CD4-positive, alpha-beta T cell (primary cell): ENCODE measurements around the gene CPSF4. TPM values are rescaled to one million over a fixed set of nuclear protein-coding genes. Genes with fewer than 3 reads are reported as not detected.

Source experiments
- ATAC-seq: fragments of 200-7000 bp; cut with Tn5 transposase; one replicate; pipeline ENCODE4 v1.10.0; 2022; ENCODE audit warnings: mild to moderate bottlenecking; ENCODE audit not compliant: poor library complexity
- CTCF ChIA-PET: fragments of 350-600 bp; sonication (Branson Sonifier 250); formaldehyde crosslinking; loops from one replicate; lab custom pipeline; 2021; ENCODE audit warnings: antibody characterized with exemption, inconsistent platforms; lab: Charles Lee
- POLR2A ChIA-PET: fragments of 350-600 bp; sonication (Branson Sonifier 250); formaldehyde crosslinking; loops from one replicate; lab custom pipeline; 2021; ENCODE audit warnings: antibody characterized with exemption, inconsistent platforms; lab: Charles Lee
- DNase-seq, 14 experiments: peaks; one replicate each; pipeline ENCODE4 v3.0.0-alpha.2; 2013 to 2020; ENCODE audit warnings: mixed read lengths in 2 of 14
- H3K27ac ChIP-seq, 2 donors: one replicate each; pipeline versions ENCODE4 v1.5.1 to v1.7.0; 2013; ENCODE audit warnings: low read length in 2 of 2, low read depth in 1 of 2, mild to moderate bottlenecking in 1 of 2
- H3K27me3 ChIP-seq, 2 experiments: 1 replicate in 1 of 2; 2 replicates in 1 of 2; pipeline versions ENCODE4 v1.6.1 to v1.7.0; 2013; ENCODE audit warnings: low read length in 2 of 2, control low read depth in 1 of 2, mild to moderate bottlenecking in 1 of 2, moderate library complexity in 1 of 2; ENCODE audit not compliant: insufficient read depth in 2 of 2, control insufficient read depth in 1 of 2
- H3K36me3 ChIP-seq: one replicate; pipeline ENCODE4 v1.6.1; 2013; ENCODE audit warnings: low read length, control low read depth; ENCODE audit not compliant: insufficient read depth
- H3K4me1 ChIP-seq: one replicate; pipeline ENCODE4 v1.6.1; 2013; ENCODE audit warnings: low read length, control low read depth; ENCODE audit not compliant: insufficient read depth
- H3K4me3 ChIP-seq: one replicate; pipeline ENCODE4 v1.5.1; 2013; ENCODE audit warnings: mild to moderate bottlenecking, low read length, moderate library complexity
- H3K9me3 ChIP-seq, 2 experiments: 1 replicate in 1 of 2; 2 replicates in 1 of 2; pipeline versions ENCODE4 v1.6.1 to v1.7.0; 2013; ENCODE audit warnings: low read length in 2 of 2, mild to moderate bottlenecking in 2 of 2, control low read depth in 1 of 2, moderate library complexity in 1 of 2; ENCODE audit not compliant: control insufficient read depth in 1 of 2, insufficient read depth in 1 of 2
- H3K27ac Mint-ChIP-seq: one replicate; pipeline ENCODE4 v1.8.0; 2020; ENCODE audit warnings: mixed read lengths
- H3K27me3 Mint-ChIP-seq: one replicate; pipeline ENCODE4 v1.8.0; 2021; ENCODE audit warnings: mixed read lengths
- H3K36me3 Mint-ChIP-seq: one replicate; pipeline ENCODE4 v1.8.0; 2021; ENCODE audit warnings: low read depth, mixed read lengths
- H3K4me1 Mint-ChIP-seq: one replicate; pipeline ENCODE4 v1.8.0; 2021; ENCODE audit warnings: low read depth, mixed read lengths
- H3K4me3 Mint-ChIP-seq: one replicate; pipeline ENCODE4 v1.8.0; 2020; ENCODE audit warnings: mild to moderate bottlenecking, mixed read lengths
- H3K9me3 Mint-ChIP-seq: one replicate; pipeline ENCODE4 v1.8.0; 2020; ENCODE audit warnings: mixed read lengths
- intact Hi-C, 2 experiments: fragments of 100-400 bp; cut with DNase I in 1 of 2; cut with micrococcal nuclease in 1 of 2; formaldehyde crosslinking; loops; one replicate each; pipeline versions ENCODE4 v1.15.1 to v1.9.0; 2023 to 2025; cut with DNase I, micrococcal nuclease
- total RNA-seq, 174 experiments: library from RNA in 2 of 174; stranded (reverse) in 2 of 174; gene quantifications; one replicate each; pipeline ENCODE4 v1.2.3 and lab custom pipeline; 2021 to 2026
- TF ChIP-seq, protein P1 (sequence below): fragments of 200-600 bp; IDR thresholded peaks from one replicate; pipeline ENCODE4 v1.8.0; 2022; ENCODE audit warnings: antibody characterized with exemption, mild to moderate bottlenecking

Gene CPSF4
- total RNA-seq, 2 experiments from 2014 or later = 28.1 to 31.7 TPM

DNA sequence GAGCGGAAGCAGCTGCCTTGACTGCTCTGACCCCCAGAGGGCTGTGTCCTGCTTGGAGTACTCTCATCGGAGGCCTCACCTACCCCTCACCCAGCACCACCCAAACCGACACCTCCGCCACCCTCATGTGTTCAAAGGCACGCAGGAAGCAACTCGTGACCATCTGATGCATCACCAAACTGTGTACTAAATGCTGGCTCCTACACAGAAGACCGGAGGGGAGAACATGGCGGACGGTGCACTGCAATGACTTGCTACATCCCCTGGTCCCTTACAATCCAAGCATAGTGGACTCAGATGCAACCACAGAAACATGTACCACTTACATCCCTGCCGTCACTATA is 33.8 kb upstream of the CPSF4 start:
- TF ChIP-seq, protein P1, sequence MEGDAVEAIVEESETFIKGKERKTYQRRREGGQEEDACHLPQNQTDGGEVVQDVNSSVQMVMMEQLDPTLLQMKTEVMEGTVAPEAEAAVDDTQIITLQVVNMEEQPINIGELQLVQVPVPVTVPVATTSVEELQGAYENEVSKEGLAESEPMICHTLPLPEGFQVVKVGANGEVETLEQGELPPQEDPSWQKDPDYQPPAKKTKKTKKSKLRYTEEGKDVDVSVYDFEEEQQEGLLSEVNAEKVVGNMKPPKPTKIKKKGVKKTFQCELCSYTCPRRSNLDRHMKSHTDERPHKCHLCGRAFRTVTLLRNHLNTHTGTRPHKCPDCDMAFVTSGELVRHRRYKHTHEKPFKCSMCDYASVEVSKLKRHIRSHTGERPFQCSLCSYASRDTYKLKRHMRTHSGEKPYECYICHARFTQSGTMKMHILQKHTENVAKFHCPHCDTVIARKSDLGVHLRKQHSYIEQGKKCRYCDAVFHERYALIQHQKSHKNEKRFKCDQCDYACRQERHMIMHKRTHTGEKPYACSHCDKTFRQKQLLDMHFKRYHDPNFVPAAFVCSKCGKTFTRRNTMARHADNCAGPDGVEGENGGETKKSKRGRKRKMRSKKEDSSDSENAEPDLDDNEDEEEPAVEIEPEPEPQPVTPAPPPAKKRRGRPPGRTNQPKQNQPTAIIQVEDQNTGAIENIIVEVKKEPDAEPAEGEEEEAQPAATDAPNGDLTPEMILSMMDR = no peak
- peaks cover 43% of the 10 kb centered on the region for H3K4me1 ChIP-seq
- Mint-ChIP-seq H3K36me3 (peaks cover 73% of the 10 kb centered on the region), H3K4me1 (peaks cover 52% of the 10 kb centered on the region), H3K27me3 (no peaks in the 10 kb centered on the region), H3K9me3 (no peaks in the 10 kb centered on the region), H3K27ac (no peak overlapping the region), H3K4me3 (no peak overlapping the region)
- no peak overlapping the region for H3K4me3 ChIP-seq
- H3K9me3 ChIP-seq = no peaks in the 10 kb centered on the region
- intact Hi-C loops = loop anchor here in 1 of 2 experiments (10.0 kb wide), 1 partner anchor 80 kb away; the partner anchor contains the start of gene ARPC1A
- ChIA-PET CTCF (interaction anchor here (0.7 kb wide), 1 partner anchor 41 kb away, joined by 3 read pairs; no protein-coding TSS in a partner anchor), POLR2A (no interaction called here)
- peaks cover 39% of the 10 kb centered on the region for H3K36me3 ChIP-seq
- no peak for DNase-seq
- no peak overlapping the region for H3K27ac ChIP-seq
- ATAC-seq = no peak
- no peaks in the 10 kb centered on the region for H3K27me3 ChIP-seq

DNA sequence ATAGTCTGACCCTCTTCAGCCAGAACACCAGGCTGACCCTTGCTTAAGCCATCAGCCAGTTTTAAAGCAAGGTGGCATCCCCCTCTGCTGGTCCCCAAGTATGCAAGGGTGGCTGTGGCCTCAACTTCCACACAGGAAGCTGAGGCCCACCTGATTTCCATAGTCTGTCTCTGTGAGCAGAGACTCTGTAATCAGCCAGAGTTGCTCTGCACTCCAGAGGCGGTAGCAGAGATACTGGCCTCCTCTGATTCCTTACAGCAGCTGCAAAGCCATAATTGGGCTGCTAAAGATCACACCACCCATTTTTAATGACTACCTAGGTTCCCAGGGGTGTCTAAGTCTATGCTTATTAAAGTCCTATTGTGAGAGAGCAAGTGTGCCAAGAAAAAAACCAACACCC is 32.2 kb upstream of the CPSF4 start:
- peak overlapping the region; percentile 98 to 99 for H3K27ac ChIP-seq
- POLR2A ChIA-PET = interaction anchor here (0.8 to 4.2 kb wide), 7 partner anchors 8 to 1468 kb away, joined by 3 to 105 read pairs (median 9); partner anchors contain the start of genes ARPC1B, MEPCE, SRRT and ZCWPW1
- H3K4me3 ChIP-seq = no peak overlapping the region
- H3K27ac Mint-ChIP-seq = peak overlapping the region; percentile 87
- peaks cover 70% of the 10 kb centered on the region for H3K36me3 Mint-ChIP-seq
- peak overlapping the region; percentile 93 for H3K4me3 Mint-ChIP-seq
- H3K4me1 ChIP-seq = peaks cover 55% of the 10 kb centered on the region
- H3K4me1 Mint-ChIP-seq = peaks cover 61% of the 10 kb centered on the region
- H3K27me3 Mint-ChIP-seq = no peaks in the 10 kb centered on the region
- H3K9me3 Mint-ChIP-seq = no peaks in the 10 kb centered on the region
- peaks cover 38% of the 10 kb centered on the region for H3K36me3 ChIP-seq
- H3K9me3 ChIP-seq = no peaks in the 10 kb centered on the region
- CTCF ChIA-PET = interaction anchor here (1.8 to 2.3 kb wide), 2 partner anchors 32 to 41 kb away, joined by 4 to 7 read pairs; partner anchors contain the start of gene ARPC1B
- H3K27me3 ChIP-seq = no peaks in the 10 kb centered on the region
- intact Hi-C loops = loop anchor here in 1 of 2 experiments (10.0 kb wide), 1 partner anchor 82 kb away; the partner anchor contains the start of gene ARPC1A
- TF ChIP-seq, protein P1 = no peak
- ATAC-seq (no peak), DNase-seq (no peak)

DNA sequence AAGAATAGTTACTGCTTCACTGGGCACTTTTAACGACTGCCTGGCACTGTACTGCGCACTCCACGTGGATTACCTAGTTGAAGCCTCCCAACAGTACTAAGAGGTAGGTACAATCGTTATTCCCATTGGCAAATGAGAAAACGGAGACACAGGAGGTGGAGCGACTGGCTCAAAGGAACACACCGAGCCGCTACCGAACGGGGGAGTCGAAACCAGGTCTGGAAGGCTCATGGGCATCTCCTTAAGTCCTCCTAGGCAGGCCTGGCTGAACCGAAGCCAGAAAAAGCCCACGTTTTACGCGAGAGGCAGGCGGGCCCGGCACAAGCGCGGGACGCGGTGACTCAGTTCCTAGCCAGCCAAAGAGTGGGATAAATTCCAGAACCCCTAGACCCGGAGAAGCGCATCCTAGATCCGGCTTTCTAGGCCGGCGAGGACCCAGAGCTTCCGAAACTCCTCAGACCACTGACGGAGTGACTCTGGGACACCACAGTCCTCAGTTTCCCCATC is 30.8 kb upstream of the CPSF4 start:
- H3K4me1 Mint-ChIP-seq = peaks cover 60% of the 10 kb centered on the region
- Histone ChIP-seq H3K9me3 (no peaks in the 10 kb centered on the region), H3K27ac (peak overlapping the region; percentile 98 to 99), H3K36me3 (peaks cover 44% of the 10 kb centered on the region), H3K27me3 (no peaks in the 10 kb centered on the region), H3K4me1 (peaks cover 55% of the 10 kb centered on the region), H3K4me3 (peak overlapping the region; percentile 99)
- DNase-seq (peak in 9 of 14 experiments; percentile 11 to 63 (median 29)), ATAC-seq (no peak)
- H3K4me3 Mint-ChIP-seq = peak overlapping the region; percentile 93
- intact Hi-C loops = loop anchor here (1.0 to 10.0 kb wide), 10 partner anchors 15 to 97 kb away; partner anchors contain the start of genes ARPC1A (in 1 of the 2), ARPC1B (in 1 of the 2), ATP5MF (in 1 of the 2) and ZKSCAN5 (in 1 of the 2)
- CTCF ChIA-PET = interaction anchor here (1.0 to 2.3 kb wide), 3 partner anchors 8 to 172 kb away, joined by 3 to 7 read pairs (median 4); partner anchors contain the start of gene ARPC1B
- TF ChIP-seq, protein P1 = no peak
- H3K36me3 Mint-ChIP-seq = peaks cover 73% of the 10 kb centered on the region
- H3K27ac Mint-ChIP-seq = peak overlapping the region; percentile 87
- H3K27me3 Mint-ChIP-seq = no peaks in the 10 kb centered on the region
- H3K9me3 Mint-ChIP-seq = no peaks in the 10 kb centered on the region
- POLR2A ChIA-PET = interaction anchor here (0.7 to 4.2 kb wide), 19 partner anchors 8 to 1021 kb away, joined by 3 to 105 read pairs (median 15); partner anchors contain the start of genes ARPC1A, ARPC1B, CPSF4 and FAM200A
